HepG2 (cell line): ENCODE data around the gene RDH11.

Experiments
- POLR2A ChIP-seq, 2 experiments: IDR thresholded peaks; 2 replicates each; pipeline ENCODE4 v1.6.1; 2011; ENCODE audit warnings: low read depth in 2 of 2, low read length in 2 of 2, mild to moderate bottlenecking in 1 of 2, moderate library complexity in 1 of 2; ENCODE audit not compliant: insufficient read depth in 1 of 2
- SIN3A ChIP-seq: IDR thresholded peaks from 2 replicates; pipeline ENCODE4 v1.6.1; 2011; ENCODE audit warnings: low read depth, mild to moderate bottlenecking, control low read depth, low read length, borderline replicate concordance
- THAP7 ChIP-seq: sonication (generic); formaldehyde crosslinking; IDR thresholded peaks from 2 replicates; pipeline ENCODE4 v1.8.1; 2023; ENCODE audit warnings: mild to moderate bottlenecking, missing genetic modification reagents
- ZNF367 ChIP-seq: sonication (generic); formaldehyde crosslinking; IDR thresholded peaks from 2 replicates; pipeline ENCODE4 v1.4.0; 2020; ENCODE audit warnings: missing genetic modification reagents, borderline replicate concordance
- ZNF609 ChIP-seq: sonication (generic); formaldehyde crosslinking; IDR thresholded peaks from 2 replicates; pipeline ENCODE4 v1.4.0; 2020; ENCODE audit warnings: mild to moderate bottlenecking, missing genetic modification reagents, borderline replicate concordance

- TF ChIP-seq THAP7 (CRISPR knock-in tag): no peak
- no peak for TF ChIP-seq ZNF367
- TF ChIP-seq SIN3A: no peak
- TF ChIP-seq POLR2A (IDR thresholded peaks at IDR 0.05; ENCODE audit: insufficient read depth in 1 of 2, low read depth in 2 of 2, low read length in 2 of 2): no peak
- no peak for TF ChIP-seq ZNF609
These were observed 29.6 kb upstream of the RDH11 start for GRCh38 chr14:67725171-67725570.
